ENCODE measurements around the gene VEGFA. TPM values are rescaled to one million over a fixed set of nuclear protein-coding genes. Genes with fewer than 3 reads are reported as not detected.

The VEGFA gene
- total RNA-seq, 6 experiments from 2014 or later: 26.0 to 37.4 (median 28.3) TPM

GRCh38 chr6:43776799-43777776 is 7.1 kb downstream of the VEGFA start:
- H3K27ac Mint-ChIP-seq: no peak overlapping the region
- no peaks in the 10 kb centered on the region for H3K9me3 Mint-ChIP-seq
- no peaks in the 10 kb centered on the region; the same call in 1 of the 2 replicates for H3K27me3 Mint-ChIP-seq (ENCODE audit: insufficient read depth)
- no peak overlapping the region for H3K4me3 Mint-ChIP-seq
- no peak for DNase-seq
- H3K36me3 Mint-ChIP-seq (ENCODE audit: low read depth): peaks cover 10% of the 10 kb centered on the region
- H3K4me1 Mint-ChIP-seq (ENCODE audit: low read depth): peaks cover 36% of the 10 kb centered on the region
- TF ChIP-seq, protein P1, sequence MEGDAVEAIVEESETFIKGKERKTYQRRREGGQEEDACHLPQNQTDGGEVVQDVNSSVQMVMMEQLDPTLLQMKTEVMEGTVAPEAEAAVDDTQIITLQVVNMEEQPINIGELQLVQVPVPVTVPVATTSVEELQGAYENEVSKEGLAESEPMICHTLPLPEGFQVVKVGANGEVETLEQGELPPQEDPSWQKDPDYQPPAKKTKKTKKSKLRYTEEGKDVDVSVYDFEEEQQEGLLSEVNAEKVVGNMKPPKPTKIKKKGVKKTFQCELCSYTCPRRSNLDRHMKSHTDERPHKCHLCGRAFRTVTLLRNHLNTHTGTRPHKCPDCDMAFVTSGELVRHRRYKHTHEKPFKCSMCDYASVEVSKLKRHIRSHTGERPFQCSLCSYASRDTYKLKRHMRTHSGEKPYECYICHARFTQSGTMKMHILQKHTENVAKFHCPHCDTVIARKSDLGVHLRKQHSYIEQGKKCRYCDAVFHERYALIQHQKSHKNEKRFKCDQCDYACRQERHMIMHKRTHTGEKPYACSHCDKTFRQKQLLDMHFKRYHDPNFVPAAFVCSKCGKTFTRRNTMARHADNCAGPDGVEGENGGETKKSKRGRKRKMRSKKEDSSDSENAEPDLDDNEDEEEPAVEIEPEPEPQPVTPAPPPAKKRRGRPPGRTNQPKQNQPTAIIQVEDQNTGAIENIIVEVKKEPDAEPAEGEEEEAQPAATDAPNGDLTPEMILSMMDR (IDR thresholded peaks at IDR 0.05): no peak

- DNase-seq: no peak
- no peaks in the 10 kb centered on the region for H3K9me3 Mint-ChIP-seq
- H3K4me1 Mint-ChIP-seq (ENCODE audit: low read depth): peaks cover 25% of the 10 kb centered on the region
- H3K27ac Mint-ChIP-seq: no peak overlapping the region
- no peaks in the 10 kb centered on the region; the same call in 1 of the 2 replicates for H3K27me3 Mint-ChIP-seq (ENCODE audit: insufficient read depth)
- no peak overlapping the region for H3K4me3 Mint-ChIP-seq
- H3K36me3 Mint-ChIP-seq (ENCODE audit: low read depth): peaks cover 10% of the 10 kb centered on the region
- TF ChIP-seq, protein P1 (IDR thresholded peaks at IDR 0.05): no peak
Observed at GRCh38 chr6:43778131-43778855, 8.3 kb downstream of the VEGFA start.

DNA sequence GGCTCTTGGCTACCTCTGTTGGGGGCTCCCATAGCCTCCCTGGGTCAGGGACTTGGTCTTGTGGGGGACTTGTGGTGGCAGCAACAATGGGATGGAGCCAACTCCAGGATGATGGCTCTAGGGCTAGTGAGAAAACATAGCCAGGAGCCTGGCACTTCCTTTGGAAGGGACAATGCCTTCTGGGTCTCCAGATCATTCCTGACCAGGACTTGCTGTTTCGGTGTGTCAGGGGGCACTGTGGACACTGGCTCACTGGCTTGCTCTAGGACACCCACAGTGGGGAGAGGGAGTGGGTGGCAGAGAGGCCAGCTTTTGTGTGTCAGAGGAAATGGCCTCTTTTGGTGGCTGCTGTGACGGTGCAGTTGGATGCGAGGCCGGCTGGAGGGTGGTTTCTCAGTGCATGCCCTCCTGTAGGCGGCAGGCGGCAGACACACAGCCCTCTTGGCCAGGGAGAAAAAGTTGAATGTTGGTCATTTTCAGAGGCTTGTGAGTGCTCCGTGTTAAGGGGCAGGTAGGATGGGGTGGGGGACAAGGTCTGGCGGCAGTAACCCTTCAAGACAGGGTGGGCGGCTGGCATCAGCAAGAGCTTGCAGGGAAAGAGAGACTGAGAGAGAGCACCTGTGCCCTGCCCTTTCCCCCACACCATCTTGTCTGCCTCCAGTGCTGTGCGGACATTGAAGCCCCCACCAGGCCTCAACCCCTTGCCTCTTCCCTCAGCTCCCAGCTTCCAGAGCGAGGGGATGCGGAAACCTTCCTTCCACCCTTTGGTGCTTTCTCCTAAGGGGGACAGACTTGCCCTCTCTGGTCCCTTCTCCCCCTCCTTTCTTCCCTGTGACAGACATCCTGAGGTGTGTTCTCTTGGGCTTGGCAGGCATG is 9.2 kb downstream of the VEGFA start:
- H3K36me3 Mint-ChIP-seq (ENCODE audit: low read depth): peaks cover 15% of the 10 kb centered on the region
- no peaks in the 10 kb centered on the region; the same call in none of the 2 replicates for H3K27me3 Mint-ChIP-seq (ENCODE audit: insufficient read depth)
- peaks cover 16% of the 10 kb centered on the region for H3K4me1 Mint-ChIP-seq (ENCODE audit: low read depth)
- no peaks in the 10 kb centered on the region for H3K9me3 Mint-ChIP-seq
- DNase-seq: no peak
- H3K27ac Mint-ChIP-seq: no peak overlapping the region
- TF ChIP-seq, protein P1 (IDR thresholded peaks at IDR 0.05): no peak
- no peak overlapping the region for H3K4me3 Mint-ChIP-seq

- Mint-ChIP-seq H3K4me1 (ENCODE audit: low read depth) (peaks cover 10% of the 10 kb centered on the region), H3K9me3 (no peaks in the 10 kb centered on the region), H3K27ac (no peak overlapping the region), H3K27me3 (ENCODE audit: insufficient read depth) (no peaks in the 10 kb centered on the region; the same call in none of the 2 replicates), H3K4me3 (no peak overlapping the region), H3K36me3 (ENCODE audit: low read depth) (peaks cover 20% of the 10 kb centered on the region)
- TF ChIP-seq, protein P1 (IDR thresholded peaks at IDR 0.05): no peak
- no peak for DNase-seq
Observed at GRCh38 chr6:43779852-43780236, 9.8 kb downstream of the VEGFA start.

DNA sequence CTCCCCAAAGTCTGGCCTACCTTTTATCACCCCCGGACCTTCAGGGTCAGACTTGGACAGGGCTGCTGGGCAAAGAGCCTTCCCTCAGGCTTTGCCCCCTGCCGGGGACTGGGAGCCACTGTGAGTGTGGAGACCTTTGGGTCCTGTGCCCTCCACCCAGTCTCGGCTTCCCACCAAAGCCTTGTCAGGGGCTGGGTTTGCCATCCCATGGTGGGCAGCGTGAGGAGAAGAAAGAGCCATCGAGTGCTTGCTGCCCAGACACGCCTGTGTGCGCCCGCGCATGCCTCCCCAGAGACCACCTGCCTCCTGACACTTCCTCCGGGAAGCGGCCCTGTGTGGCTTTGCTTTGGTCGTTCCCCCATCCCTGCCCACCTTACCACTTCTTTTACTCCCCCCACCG is 10.3 kb downstream of the VEGFA start:
- DNase-seq: no peak
- H3K36me3 Mint-ChIP-seq (ENCODE audit: low read depth): peaks cover 20% of the 10 kb centered on the region
- H3K27me3 Mint-ChIP-seq (ENCODE audit: insufficient read depth): no peaks in the 10 kb centered on the region; the same call in none of the 2 replicates
- TF ChIP-seq, protein P1 (IDR thresholded peaks at IDR 0.05): no peak
- no peaks in the 10 kb centered on the region for H3K9me3 Mint-ChIP-seq
- no peak overlapping the region for H3K27ac Mint-ChIP-seq
- H3K4me3 Mint-ChIP-seq: no peak overlapping the region
- H3K4me1 Mint-ChIP-seq (ENCODE audit: low read depth): peaks cover 5% of the 10 kb centered on the region
